Calu3 (cell line): Measurements from ENCODE around the gene MTERF4. TPM values are rescaled to one million over a fixed set of nuclear protein-coding genes. Genes with fewer than 3 reads are reported as not detected.

Experiments used
- BruUV-seq: library from RNA; stranded (reverse); fragments of 400-500 nt; replicated peaks from 2 replicates; lab custom pipeline; 2021; lab: Mats Ljungman, UMichigan
- CTCF ChIA-PET: fragments of 300-600 bp; sonication (Branson Sonifier 250); formaldehyde crosslinking; loops from one replicate; lab custom pipeline; 2022; ENCODE audit warnings: antibody characterized with exemption; lab: Charles Lee
- DNase-seq: peaks from one replicate; pipeline ENCODE4 v3.0.0; 2022
- H3K27ac Mint-ChIP-seq: one replicate; pipeline ENCODE4 v1.8.0; 2022; ENCODE audit warnings: mixed read lengths; ENCODE audit not compliant: unreplicated experiment
- H3K27me3 Mint-ChIP-seq: one replicate; pipeline ENCODE4 v1.8.0; 2022; ENCODE audit warnings: mixed read lengths; ENCODE audit not compliant: unreplicated experiment
- H3K36me3 Mint-ChIP-seq: one replicate; pipeline ENCODE4 v1.8.0; 2022; ENCODE audit warnings: mild to moderate bottlenecking, moderate library complexity, mixed read lengths; ENCODE audit not compliant: insufficient read depth, unreplicated experiment
- H3K4me1 Mint-ChIP-seq: one replicate; pipeline ENCODE4 v1.8.0; 2022; ENCODE audit warnings: mild to moderate bottlenecking, low read depth, mixed read lengths; ENCODE audit not compliant: unreplicated experiment
- H3K4me3 Mint-ChIP-seq: one replicate; pipeline ENCODE4 v1.8.0; 2022; ENCODE audit warnings: mild to moderate bottlenecking, low read depth, moderate library complexity, mixed read lengths; ENCODE audit not compliant: unreplicated experiment
- H3K9me3 Mint-ChIP-seq: one replicate; pipeline ENCODE4 v1.8.0; 2022; ENCODE audit warnings: low read depth, mixed read lengths; ENCODE audit not compliant: unreplicated experiment
- intact Hi-C: fragments of 100-400 bp; cut with micrococcal nuclease; formaldehyde crosslinking; loops from one replicate; pipeline ENCODE4 v1.10.0; 2022; ENCODE audit not compliant: unreplicated experiment
- total RNA-seq: library from RNA; stranded (reverse); gene quantifications from 2 replicates; pipeline ENCODE4 v1.2.3, GENCODE V29; 2022
- TF ChIP-seq, protein P1 (sequence below): fragments of 200-600 bp; IDR thresholded peaks from one replicate; pipeline ENCODE4 v1.8.0; 2022; ENCODE audit warnings: antibody characterized with exemption; ENCODE audit not compliant: unreplicated experiment

The MTERF4 gene
- total RNA-seq, 1 experiment from 2014 or later: 33.6 TPM

DNA sequence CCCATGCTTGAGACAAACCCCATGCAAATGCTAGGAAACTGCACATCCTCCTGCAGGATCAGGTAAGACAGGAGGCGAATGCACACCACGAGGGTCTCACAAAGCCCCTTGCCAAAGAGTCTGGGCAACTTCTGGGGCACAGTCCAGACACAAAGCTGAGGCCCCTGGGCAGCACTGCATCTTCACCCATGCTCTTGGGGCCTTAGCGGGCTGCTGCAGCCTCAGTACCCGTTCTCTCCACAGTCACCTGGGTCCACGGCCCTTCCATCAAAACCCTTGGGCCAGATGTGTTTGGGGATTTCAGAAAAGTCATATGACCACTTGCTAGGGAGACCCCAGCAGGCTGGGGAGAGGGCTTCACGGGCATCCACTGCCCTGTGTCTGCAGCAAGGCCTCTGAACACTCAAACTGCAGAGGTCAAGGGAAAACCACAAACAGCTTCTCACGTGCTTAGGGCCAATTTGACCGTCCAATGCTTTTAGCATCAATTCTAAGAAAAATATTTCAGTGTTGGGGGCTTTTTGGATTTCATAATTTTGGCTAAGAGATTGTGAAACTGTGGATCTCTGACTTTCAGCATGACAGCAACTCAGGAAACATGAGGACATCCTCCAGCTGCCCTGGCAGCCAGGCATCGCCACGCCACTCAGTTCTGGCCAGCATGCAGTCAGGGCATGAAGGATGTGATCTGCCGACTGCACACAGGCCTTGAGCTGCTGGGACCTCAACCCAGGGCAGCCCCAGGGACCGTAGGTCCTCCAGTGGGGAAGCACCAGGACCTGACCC lies 27.2 kb upstream of the MTERF4 start:
- H3K4me3 Mint-ChIP-seq: no peak overlapping the region
- no peak for DNase-seq
- no peaks in the 10 kb centered on the region for H3K9me3 Mint-ChIP-seq
- TF ChIP-seq, protein P1, sequence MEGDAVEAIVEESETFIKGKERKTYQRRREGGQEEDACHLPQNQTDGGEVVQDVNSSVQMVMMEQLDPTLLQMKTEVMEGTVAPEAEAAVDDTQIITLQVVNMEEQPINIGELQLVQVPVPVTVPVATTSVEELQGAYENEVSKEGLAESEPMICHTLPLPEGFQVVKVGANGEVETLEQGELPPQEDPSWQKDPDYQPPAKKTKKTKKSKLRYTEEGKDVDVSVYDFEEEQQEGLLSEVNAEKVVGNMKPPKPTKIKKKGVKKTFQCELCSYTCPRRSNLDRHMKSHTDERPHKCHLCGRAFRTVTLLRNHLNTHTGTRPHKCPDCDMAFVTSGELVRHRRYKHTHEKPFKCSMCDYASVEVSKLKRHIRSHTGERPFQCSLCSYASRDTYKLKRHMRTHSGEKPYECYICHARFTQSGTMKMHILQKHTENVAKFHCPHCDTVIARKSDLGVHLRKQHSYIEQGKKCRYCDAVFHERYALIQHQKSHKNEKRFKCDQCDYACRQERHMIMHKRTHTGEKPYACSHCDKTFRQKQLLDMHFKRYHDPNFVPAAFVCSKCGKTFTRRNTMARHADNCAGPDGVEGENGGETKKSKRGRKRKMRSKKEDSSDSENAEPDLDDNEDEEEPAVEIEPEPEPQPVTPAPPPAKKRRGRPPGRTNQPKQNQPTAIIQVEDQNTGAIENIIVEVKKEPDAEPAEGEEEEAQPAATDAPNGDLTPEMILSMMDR: no peak
- CTCF ChIA-PET: no interaction called here
- peaks cover 5% of the 10 kb centered on the region for H3K36me3 Mint-ChIP-seq
- intact Hi-C loops: no loop called here
- no peaks in the 10 kb centered on the region for H3K27me3 Mint-ChIP-seq
- H3K4me1 Mint-ChIP-seq: no peaks in the 10 kb centered on the region
- BruUV-seq: no TSS peak
- H3K27ac Mint-ChIP-seq: no peak overlapping the region

DNA sequence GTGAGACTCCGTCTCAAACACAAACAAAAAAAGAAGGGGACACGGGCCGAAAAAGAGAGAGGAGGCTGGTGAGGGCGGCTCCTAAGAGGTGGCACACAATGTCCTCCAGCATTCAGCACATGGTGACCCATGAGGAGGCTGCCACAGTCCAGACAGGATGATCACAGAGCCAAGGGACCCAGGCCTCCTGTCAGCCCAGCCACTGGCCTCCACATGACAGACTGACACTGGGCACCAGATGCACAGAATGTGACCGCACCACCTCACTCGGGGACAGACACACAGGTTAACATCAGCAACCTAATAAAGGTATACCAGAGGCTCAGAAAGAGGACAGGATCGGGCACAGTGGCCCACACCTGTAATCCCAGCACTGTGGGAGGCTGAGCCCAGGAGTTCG lies 26.2 kb upstream of the MTERF4 start:
- intact Hi-C loops: no loop called here
- TF ChIP-seq, protein P1: no peak
- Mint-ChIP-seq H3K4me1 (no peaks in the 10 kb centered on the region), H3K36me3 (peaks cover 5% of the 10 kb centered on the region), H3K9me3 (no peaks in the 10 kb centered on the region), H3K27ac (no peak overlapping the region), H3K4me3 (no peak overlapping the region), H3K27me3 (no peaks in the 10 kb centered on the region)
- no TSS peak for BruUV-seq
- DNase-seq: no peak
- CTCF ChIA-PET: no interaction called here

DNA sequence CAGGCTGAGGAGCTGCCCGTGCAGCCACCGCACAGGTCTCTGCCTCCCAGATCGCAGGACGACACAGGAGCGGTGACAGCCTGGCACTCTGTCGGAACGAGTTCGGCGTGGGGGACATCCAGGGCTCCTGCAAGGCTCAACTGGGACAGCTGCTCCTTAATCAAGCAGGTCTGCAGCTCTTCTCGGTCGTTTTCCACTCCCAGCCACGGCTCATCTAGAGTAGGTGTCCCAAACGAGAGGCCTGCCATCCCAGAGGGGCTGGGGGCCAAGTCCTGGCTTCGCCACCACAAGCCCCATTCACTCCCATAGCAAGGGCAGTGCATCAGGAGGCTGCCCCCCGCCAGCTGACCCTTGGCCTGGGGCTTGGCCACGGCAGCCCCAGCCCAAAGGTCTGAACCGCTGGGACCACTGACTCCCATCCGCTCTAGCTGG lies 24.7 kb upstream of the MTERF4 start:
- H3K4me1 Mint-ChIP-seq: no peaks in the 10 kb centered on the region
- TF ChIP-seq, protein P1: no peak
- intact Hi-C loops: no loop called here
- H3K9me3 Mint-ChIP-seq: no peaks in the 10 kb centered on the region
- H3K4me3 Mint-ChIP-seq: no peak overlapping the region
- H3K36me3 Mint-ChIP-seq: peaks cover 13% of the 10 kb centered on the region
- CTCF ChIA-PET: no interaction called here
- BruUV-seq: no TSS peak
- H3K27me3 Mint-ChIP-seq: no peaks in the 10 kb centered on the region
- no peak for DNase-seq
- no peak overlapping the region for H3K27ac Mint-ChIP-seq

DNA sequence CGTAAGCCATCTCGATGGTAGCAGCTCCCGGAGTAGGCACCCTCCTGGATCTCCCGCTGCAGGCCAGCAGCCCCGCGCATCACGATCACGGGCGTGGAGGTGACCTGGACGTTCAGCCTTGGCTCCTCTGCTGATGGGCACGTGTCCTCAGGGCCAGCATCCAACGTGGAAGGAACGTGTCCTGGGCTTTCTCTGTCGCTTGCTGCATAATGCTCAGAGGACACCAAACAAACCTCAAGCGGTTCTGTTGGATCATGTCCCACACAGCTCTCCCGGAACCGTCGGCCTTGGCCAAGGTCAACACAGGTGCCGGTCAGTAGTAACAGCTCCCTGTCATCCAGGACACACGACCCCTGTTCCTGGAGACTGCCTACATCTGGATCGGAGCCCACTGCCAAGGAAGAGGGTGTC lies 24.1 kb upstream of the MTERF4 start:
- Mint-ChIP-seq H3K4me1 (no peaks in the 10 kb centered on the region), H3K27ac (no peak overlapping the region), H3K27me3 (no peaks in the 10 kb centered on the region), H3K9me3 (no peaks in the 10 kb centered on the region), H3K4me3 (no peak overlapping the region), H3K36me3 (peaks cover 17% of the 10 kb centered on the region)
- CTCF ChIA-PET: no interaction called here
- intact Hi-C loops: no loop called here
- DNase-seq: no peak
- TF ChIP-seq, protein P1: no peak
- BruUV-seq: no TSS peak
